Thyroid gland (tissue), 4 donors: ENCODE data around the gene MAPT.

Experiments
- CTCF ChIP-seq, 6 experiments: fragments of 200-600 bp in 3 of 6; fragments of 450-650 bp in 3 of 6; sonication (generic) in 3 of 6; IDR thresholded peaks; one replicate each; pipeline ENCODE4 v1.5.1; 2016 to 2019; ENCODE audit warnings: antibody characterized with exemption in 6 of 6, mild to moderate bottlenecking in 2 of 6, inconsistent platforms in 1 of 6, moderate library complexity in 1 of 6
- POLR2A ChIP-seq, 2 donors: fragments of 450-650 bp; IDR thresholded peaks; one replicate each; pipeline ENCODE4 v1.6.1; 2017; ENCODE audit warnings: antibody characterized with exemption in 2 of 2, mild to moderate bottlenecking in 2 of 2, moderate library complexity in 1 of 2

- no peak for TF ChIP-seq CTCF (IDR thresholded peaks at IDR 0.05)
- TF ChIP-seq POLR2A (IDR thresholded peaks at IDR 0.05) = no peak
These were observed 16.9 kb upstream of the MAPT start for GRCh38 chr17:45877467-45877866.
